Measurements from ENCODE around the gene TMSB4Y.

- TF ChIP-seq, protein P1, sequence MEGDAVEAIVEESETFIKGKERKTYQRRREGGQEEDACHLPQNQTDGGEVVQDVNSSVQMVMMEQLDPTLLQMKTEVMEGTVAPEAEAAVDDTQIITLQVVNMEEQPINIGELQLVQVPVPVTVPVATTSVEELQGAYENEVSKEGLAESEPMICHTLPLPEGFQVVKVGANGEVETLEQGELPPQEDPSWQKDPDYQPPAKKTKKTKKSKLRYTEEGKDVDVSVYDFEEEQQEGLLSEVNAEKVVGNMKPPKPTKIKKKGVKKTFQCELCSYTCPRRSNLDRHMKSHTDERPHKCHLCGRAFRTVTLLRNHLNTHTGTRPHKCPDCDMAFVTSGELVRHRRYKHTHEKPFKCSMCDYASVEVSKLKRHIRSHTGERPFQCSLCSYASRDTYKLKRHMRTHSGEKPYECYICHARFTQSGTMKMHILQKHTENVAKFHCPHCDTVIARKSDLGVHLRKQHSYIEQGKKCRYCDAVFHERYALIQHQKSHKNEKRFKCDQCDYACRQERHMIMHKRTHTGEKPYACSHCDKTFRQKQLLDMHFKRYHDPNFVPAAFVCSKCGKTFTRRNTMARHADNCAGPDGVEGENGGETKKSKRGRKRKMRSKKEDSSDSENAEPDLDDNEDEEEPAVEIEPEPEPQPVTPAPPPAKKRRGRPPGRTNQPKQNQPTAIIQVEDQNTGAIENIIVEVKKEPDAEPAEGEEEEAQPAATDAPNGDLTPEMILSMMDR (conservative IDR thresholded peaks at IDR 0.05) = no peak
- TF ChIP-seq EZH2 (IDR thresholded peaks at IDR 0.05; ENCODE audit: low read depth) = no peak
Measured at GRCh38 chrY:13671122-13671521, 32.6 kb upstream of the TMSB4Y start.
